CD4-positive, alpha-beta memory T cell (primary cell): ENCODE results near the gene OR51D1. TPM values are rescaled to one million over a fixed set of nuclear protein-coding genes. Genes with fewer than 3 reads are reported as not detected.

Experiments used
- CTCF ChIA-PET: fragments of 350-600 bp; sonication (Branson Sonifier 250); formaldehyde crosslinking; loops from one replicate; lab custom pipeline; 2021; ENCODE audit warnings: inconsistent platforms; ENCODE audit not compliant: partially characterized antibody; lab: Charles Lee
- POLR2A ChIA-PET: fragments of 350-600 bp; sonication (Branson Sonifier 250); formaldehyde crosslinking; loops from one replicate; lab custom pipeline; 2021; ENCODE audit not compliant: partially characterized antibody; lab: Charles Lee
- DNase-seq, 5 donors: peaks; one replicate each; pipeline versions ENCODE4 v3.0.0 to v3.0.0-alpha.2; 2020 to 2022; ENCODE audit warnings: mixed read lengths in 1 of 5
- H3K27ac ChIP-seq: one replicate; pipeline ENCODE4 v1.7.0; 2013; ENCODE audit warnings: low read depth, low read length
- H3K27me3 ChIP-seq: 2 replicates; pipeline ENCODE4 v1.7.0; 2013; ENCODE audit warnings: mild to moderate bottlenecking, low read length, moderate library complexity; ENCODE audit not compliant: insufficient read depth
- H3K36me3 ChIP-seq: 2 replicates; pipeline ENCODE4 v1.7.0; 2013; ENCODE audit warnings: mild to moderate bottlenecking, low read length, moderate library complexity; ENCODE audit not compliant: insufficient read depth
- H3K4me1 ChIP-seq: 2 replicates; pipeline ENCODE4 v1.7.0; 2013; ENCODE audit warnings: mild to moderate bottlenecking, low read length, moderate library complexity; ENCODE audit not compliant: insufficient read depth
- H3K4me3 ChIP-seq, 2 donors: one replicate each; pipeline ENCODE4 v1.7.0; 2013; ENCODE audit warnings: low read length in 2 of 2, mild to moderate bottlenecking in 1 of 2
- H3K9me3 ChIP-seq, 2 donors: one replicate each; pipeline ENCODE4 v1.7.0; 2013; ENCODE audit warnings: low read length in 2 of 2, control low read depth in 1 of 2; ENCODE audit not compliant: control insufficient read depth in 1 of 2
- H3K27ac Mint-ChIP-seq, 7 donors: one replicate each; pipeline ENCODE4 v1.8.0; 2020 to 2021; ENCODE audit warnings: mixed read lengths in 7 of 7, mild to moderate bottlenecking in 6 of 7, inconsistent platforms in 3 of 7, moderate library complexity in 3 of 7
- H3K27me3 Mint-ChIP-seq, 2 donors: one replicate each; pipeline ENCODE4 v1.8.0; 2020 to 2021; ENCODE audit warnings: mixed read lengths in 2 of 2
- H3K36me3 Mint-ChIP-seq, 2 donors: one replicate each; pipeline ENCODE4 v1.8.0; 2020 to 2021; ENCODE audit warnings: mixed read lengths in 2 of 2, inconsistent platforms in 1 of 2, mild to moderate bottlenecking in 1 of 2
- H3K4me1 Mint-ChIP-seq, 4 donors: one replicate each; pipeline ENCODE4 v1.8.0; 2020 to 2021; ENCODE audit warnings: mixed read lengths in 4 of 4, mild to moderate bottlenecking in 1 of 4
- H3K4me3 Mint-ChIP-seq, 8 donors: one replicate each; pipeline ENCODE4 v1.8.0; 2020 to 2021; ENCODE audit warnings: mixed read lengths in 8 of 8, mild to moderate bottlenecking in 7 of 8, moderate library complexity in 6 of 8, inconsistent platforms in 3 of 8
- H3K9me3 Mint-ChIP-seq, 8 donors: one replicate each; pipeline ENCODE4 v1.8.0; 2020 to 2021; ENCODE audit warnings: mixed read lengths in 8 of 8, mild to moderate bottlenecking in 5 of 8, inconsistent platforms in 3 of 8, moderate library complexity in 1 of 8
- intact Hi-C: fragments of 100-400 bp; cut with micrococcal nuclease; formaldehyde crosslinking; loops from one replicate; pipeline ENCODE4 v1.15.1; 2023
- polyA plus RNA-seq, 2 donors: library from polyadenylated mRNA; unstranded; fragments of 300-500 nt; fragmentation: Illumina TruSeq; gene quantifications; one replicate each; pipeline ENCODE4 v1.2.3, GENCODE V29; 2021
- total RNA-seq, 2 experiments: library from RNA; stranded (reverse); gene quantifications; one replicate each; pipeline ENCODE4 v1.2.3, GENCODE V29; 2021

Gene OR51D1
- total and polyA plus RNA-seq, 4 experiments from 2014 or later = not detected

- no peaks in the 10 kb centered on the region for H3K4me1 Mint-ChIP-seq
- DNase-seq = no peak
- H3K4me3 ChIP-seq = no peak overlapping the region
- peaks cover 0 to 8% (median 2%) of the 10 kb centered on the region in 8 donors for H3K9me3 Mint-ChIP-seq
- no peak overlapping the region for H3K27ac ChIP-seq
- POLR2A ChIA-PET = no interaction called here
- H3K4me1 ChIP-seq = no peaks in the 10 kb centered on the region
- CTCF ChIA-PET = interaction anchor here (0.9 to 2.8 kb wide), 20 partner anchors 8 to 1255 kb away, joined by 3 to 34 read pairs (median 6); partner anchors contain the start of gene OR52N2
- H3K27me3 Mint-ChIP-seq = peaks cover 6 to 7% of the 10 kb centered on the region in 2 donors
- no peaks in the 10 kb centered on the region for H3K9me3 ChIP-seq
- no peaks in the 10 kb centered on the region for H3K36me3 ChIP-seq
- H3K27ac Mint-ChIP-seq = no peak overlapping the region
- H3K36me3 Mint-ChIP-seq = no peaks in the 10 kb centered on the region
- no peak overlapping the region for H3K4me3 Mint-ChIP-seq
- intact Hi-C loops = loop anchor here (2.0 kb wide), 2 partner anchors 449 to 1255 kb away; no protein-coding TSS in a partner anchor
- H3K27me3 ChIP-seq = no peaks in the 10 kb centered on the region
Measured at GRCh38 chr11:4636136-4636535, 1.1 kb upstream of the OR51D1 start.

GRCh38 chr11:4637662-4638047, 378 bp downstream of the OR51D1 start:
- intact Hi-C loops = loop anchor here (1.0 to 2.0 kb wide), 3 partner anchors 451 to 1253 kb away; partner anchors contain the start of gene OR52N2
- H3K9me3 Mint-ChIP-seq = no peaks in the 10 kb centered on the region
- no peak for DNase-seq
- Histone ChIP-seq H3K27ac (no peak overlapping the region), H3K4me3 (no peak overlapping the region), H3K36me3 (no peaks in the 10 kb centered on the region), H3K4me1 (no peaks in the 10 kb centered on the region), H3K27me3 (no peaks in the 10 kb centered on the region), H3K9me3 (no peaks in the 10 kb centered on the region)
- no peak overlapping the region for H3K27ac Mint-ChIP-seq
- POLR2A ChIA-PET = no interaction called here
- H3K36me3 Mint-ChIP-seq = no peaks in the 10 kb centered on the region
- no peaks in the 10 kb centered on the region for H3K4me1 Mint-ChIP-seq
- peaks cover 7 to 9% of the 10 kb centered on the region in 2 donors for H3K27me3 Mint-ChIP-seq
- no peak overlapping the region for H3K4me3 Mint-ChIP-seq
- CTCF ChIA-PET = interaction anchor here (0.7 to 2.8 kb wide), 16 partner anchors 8 to 1716 kb away, joined by 3 to 34 read pairs (median 6); partner anchors contain the start of gene OR52N2

GRCh38 chr11:4639931-4640330, 2.7 kb downstream of the OR51D1 start:
- Mint-ChIP-seq H3K27ac (no peak overlapping the region), H3K4me3 (no peak overlapping the region), H3K4me1 (no peaks in the 10 kb centered on the region), H3K27me3 (peaks cover 12 to 14% of the 10 kb centered on the region in 2 donors), H3K36me3 (no peaks in the 10 kb centered on the region), H3K9me3 (no peaks in the 10 kb centered on the region)
- intact Hi-C loops = no loop called here
- POLR2A ChIA-PET = no interaction called here
- Histone ChIP-seq H3K36me3 (no peaks in the 10 kb centered on the region), H3K27ac (no peak overlapping the region), H3K9me3 (no peaks in the 10 kb centered on the region), H3K27me3 (no peaks in the 10 kb centered on the region), H3K4me1 (no peaks in the 10 kb centered on the region), H3K4me3 (no peak overlapping the region)
- CTCF ChIA-PET = interaction anchor here (0.7 kb wide), 1 partner anchor 9 kb away, joined by 3 read pairs; no protein-coding TSS in a partner anchor
- DNase-seq = no peak

DNA sequence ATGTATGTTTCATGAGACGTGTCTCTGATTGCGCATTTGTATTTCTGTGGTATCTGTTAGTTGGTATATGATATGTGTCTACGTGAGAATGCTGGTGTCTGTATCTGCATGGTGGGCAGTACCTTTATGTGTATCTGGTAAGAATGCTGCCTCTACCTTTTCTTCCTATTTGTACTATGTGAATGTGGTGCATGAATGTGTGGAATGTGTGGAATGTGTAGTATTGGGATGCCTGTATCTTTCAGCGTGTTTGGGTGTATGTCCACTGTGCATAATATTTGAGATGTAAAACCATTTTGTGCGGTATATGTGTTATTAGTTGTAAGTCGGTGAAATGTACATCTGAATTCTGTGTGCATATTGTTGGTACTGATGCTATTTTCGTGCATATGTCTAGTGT, 4.2 kb downstream of the OR51D1 start:
- CTCF ChIA-PET = no interaction called here
- Histone ChIP-seq H3K27ac (no peak overlapping the region), H3K9me3 (no peaks in the 10 kb centered on the region)

GRCh38 chr11:4642043-4642442, 4.8 kb downstream of the OR51D1 start:
- no peaks in the 10 kb centered on the region for H3K36me3 ChIP-seq
- POLR2A ChIA-PET = no interaction called here
- Mint-ChIP-seq H3K27ac (no peak overlapping the region), H3K9me3 (no peaks in the 10 kb centered on the region), H3K4me3 (no peak overlapping the region), H3K27me3 (peaks cover 12 to 15% of the 10 kb centered on the region in 2 donors), H3K36me3 (no peaks in the 10 kb centered on the region), H3K4me1 (no peaks in the 10 kb centered on the region)
- no peak overlapping the region for H3K27ac ChIP-seq
- no peaks in the 10 kb centered on the region for H3K4me1 ChIP-seq
- no peak overlapping the region for H3K4me3 ChIP-seq
- no peak for DNase-seq
- intact Hi-C loops = no loop called here
- CTCF ChIA-PET = no interaction called here
- no peaks in the 10 kb centered on the region for H3K27me3 ChIP-seq
- no peaks in the 10 kb centered on the region for H3K9me3 ChIP-seq

More for the DNA sequence above, 4.2 kb downstream of the OR51D1 start:
- H3K36me3 Mint-ChIP-seq = no peaks in the 10 kb centered on the region
- H3K4me3 Mint-ChIP-seq = no peak overlapping the region
- POLR2A ChIA-PET = no interaction called here
- H3K27me3 ChIP-seq = no peaks in the 10 kb centered on the region
- no peak overlapping the region for H3K4me3 ChIP-seq
- no peaks in the 10 kb centered on the region for H3K4me1 ChIP-seq
- H3K36me3 ChIP-seq = no peaks in the 10 kb centered on the region
- intact Hi-C loops = no loop called here
- peaks cover 12 to 15% of the 10 kb centered on the region in 2 donors for H3K27me3 Mint-ChIP-seq
- DNase-seq = no peak
- no peaks in the 10 kb centered on the region for H3K4me1 Mint-ChIP-seq
- H3K27ac Mint-ChIP-seq = no peak overlapping the region
- no peaks in the 10 kb centered on the region for H3K9me3 Mint-ChIP-seq

- DNase-seq = no peak
- Histone ChIP-seq H3K36me3 (no peaks in the 10 kb centered on the region), H3K4me3 (no peak overlapping the region), H3K9me3 (no peaks in the 10 kb centered on the region), H3K27me3 (no peaks in the 10 kb centered on the region), H3K4me1 (no peaks in the 10 kb centered on the region), H3K27ac (no peak overlapping the region)
- intact Hi-C loops = no loop called here
- H3K27me3 Mint-ChIP-seq = peaks cover 12 to 15% of the 10 kb centered on the region in 2 donors
- POLR2A ChIA-PET = no interaction called here
- H3K4me3 Mint-ChIP-seq = no peak overlapping the region
- no peaks in the 10 kb centered on the region for H3K9me3 Mint-ChIP-seq
- H3K36me3 Mint-ChIP-seq = no peaks in the 10 kb centered on the region
- no peak overlapping the region for H3K27ac Mint-ChIP-seq
- no peaks in the 10 kb centered on the region for H3K4me1 Mint-ChIP-seq
- CTCF ChIA-PET = no interaction called here
Measured at GRCh38 chr11:4643076-4643475, 5.8 kb downstream of the OR51D1 start.

DNA sequence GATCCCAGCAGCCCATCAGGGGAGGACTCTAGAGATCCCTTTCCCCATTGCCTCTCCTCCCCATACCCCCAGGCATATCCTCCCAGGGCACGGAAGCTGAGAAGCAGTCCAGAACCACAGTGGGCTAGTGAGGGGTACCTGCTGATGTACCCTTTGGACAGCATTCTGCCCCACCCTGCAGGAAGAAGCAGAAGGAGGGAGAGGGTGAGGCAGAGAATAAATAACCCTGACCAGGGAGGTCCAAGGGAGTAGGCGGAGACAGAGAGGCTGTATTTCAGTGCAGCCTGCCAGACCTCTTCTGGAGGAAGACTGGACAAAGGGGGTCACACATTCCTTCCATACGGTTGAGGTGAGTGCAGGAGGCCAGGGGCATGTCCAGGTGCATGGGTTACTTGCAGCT, 6.4 kb downstream of the OR51D1 start, which contains the start of gene OR51E1:
TSS of gene OR51E1 (plus strand) at position 301 of the 400 bp plus-strand sequence. CDS start 8,545 bp downstream, outside the sequence.
- DNase-seq = no peak
- Mint-ChIP-seq H3K4me1 (no peaks in the 10 kb centered on the region), H3K4me3 (no peak within 1 kb of the TSS), H3K27me3 (peaks cover 12 to 15% of the 10 kb centered on the region in 2 donors), H3K27ac (no peak within 1 kb of the TSS), H3K36me3 (no peaks in the 10 kb centered on the region), H3K9me3 (no peaks in the 10 kb centered on the region)
- H3K9me3 ChIP-seq = no peaks in the 10 kb centered on the region
- H3K27ac ChIP-seq = no peak within 1 kb of the TSS
- H3K27me3 ChIP-seq = no peaks in the 10 kb centered on the region
- H3K4me1 ChIP-seq = no peaks in the 10 kb centered on the region
- H3K4me3 ChIP-seq = no peak within 1 kb of the TSS
- ChIA-PET CTCF (no interaction called here), POLR2A (no interaction called here)
- no peaks in the 10 kb centered on the region for H3K36me3 ChIP-seq
- intact Hi-C loops = no loop called here
